ENCODE measurements around the gene KRTAP4-9.

GRCh38 chr17:41125064-41125463 is 19.9 kb downstream of the KRTAP4-9 start:
- TF ChIP-seq ELF1 (IDR thresholded peaks at IDR 0.05; ENCODE audit: borderline replicate concordance, low read depth) (no peak), EZH2 (IDR thresholded peaks at IDR 0.05) (no peak), CTCF (IDR thresholded peaks at IDR 0.05 in 2 of 3, conservative IDR thresholded peaks at IDR 0.05 in 1 of 3; ENCODE audit: borderline replicate concordance in 1 of 3, insufficient read depth in 1 of 3, low read depth in 2 of 3, low read length in 2 of 3) (no peak), REST (IDR thresholded peaks at IDR 0.05; ENCODE audit: low read depth) (no peak)
